PFSK-1 (cell line): ENCODE data around the gene IL5.

Experiments
- POLR2AphosphoS5 ChIP-seq: IDR thresholded peaks from 2 replicates; pipeline ENCODE4 v1.6.1; 2012; ENCODE audit warnings: low read depth, mild to moderate bottlenecking, control low read depth, low read length, moderate library complexity
- SIN3A ChIP-seq: IDR thresholded peaks from 2 replicates; pipeline ENCODE4 v1.6.1; 2012; ENCODE audit warnings: mild to moderate bottlenecking, low read length, moderate library complexity, borderline replicate concordance; ENCODE audit not compliant: insufficient read depth

DNA sequence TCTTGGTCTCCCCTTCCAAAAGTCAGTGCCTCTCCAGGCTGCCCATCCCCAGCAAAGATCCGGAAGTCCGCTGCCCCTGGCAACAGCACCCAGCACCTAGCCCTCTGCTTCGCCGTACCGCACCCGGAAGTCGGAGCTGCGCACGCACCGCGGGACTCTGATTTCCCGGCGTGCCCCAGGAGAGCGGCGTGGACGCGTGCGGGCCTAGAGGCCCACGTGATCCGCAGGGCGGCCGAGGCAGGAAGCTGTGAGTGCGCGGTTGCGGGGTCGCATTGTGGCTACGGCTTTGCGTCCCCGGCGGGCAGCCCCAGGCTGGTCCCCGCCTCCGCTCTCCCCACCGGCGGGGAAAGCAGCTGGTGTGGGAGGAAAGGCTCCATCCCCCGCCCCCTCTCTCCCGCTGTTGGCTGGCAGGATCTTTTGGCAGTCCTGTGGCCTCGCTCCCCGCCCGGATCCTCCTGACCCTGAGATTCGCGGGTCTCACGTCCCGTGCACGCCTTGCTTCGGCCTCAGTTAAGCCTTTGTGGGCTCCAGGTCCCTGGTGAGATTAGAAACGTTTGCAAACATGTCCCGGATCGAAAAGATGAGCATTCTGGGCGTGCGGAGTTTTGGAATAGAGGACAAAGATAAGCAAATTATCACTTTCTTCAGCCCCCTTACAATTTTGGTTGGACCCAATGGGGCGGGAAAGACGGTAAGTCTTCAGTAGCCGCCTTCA, 13.6 kb upstream of the IL5 start, which contains the start of gene RAD50:
- peak; percentile 73 for TF ChIP-seq POLR2AphosphoS5
- no peak for TF ChIP-seq SIN3A
